Stimulated activated CD8-positive, alpha-beta memory T cell treated with anti-CD3 and anti-CD28 coated beads, Interleukin-4, amount 100 ng/mL, for 24 hours (primary cell): ENCODE results near the gene ARL10.

Experiments used
- DNase-seq: peaks from one replicate; pipeline ENCODE4 v3.0.0-alpha.2; 2020; ENCODE audit warnings: low read depth

ARL10 gene

DNA sequence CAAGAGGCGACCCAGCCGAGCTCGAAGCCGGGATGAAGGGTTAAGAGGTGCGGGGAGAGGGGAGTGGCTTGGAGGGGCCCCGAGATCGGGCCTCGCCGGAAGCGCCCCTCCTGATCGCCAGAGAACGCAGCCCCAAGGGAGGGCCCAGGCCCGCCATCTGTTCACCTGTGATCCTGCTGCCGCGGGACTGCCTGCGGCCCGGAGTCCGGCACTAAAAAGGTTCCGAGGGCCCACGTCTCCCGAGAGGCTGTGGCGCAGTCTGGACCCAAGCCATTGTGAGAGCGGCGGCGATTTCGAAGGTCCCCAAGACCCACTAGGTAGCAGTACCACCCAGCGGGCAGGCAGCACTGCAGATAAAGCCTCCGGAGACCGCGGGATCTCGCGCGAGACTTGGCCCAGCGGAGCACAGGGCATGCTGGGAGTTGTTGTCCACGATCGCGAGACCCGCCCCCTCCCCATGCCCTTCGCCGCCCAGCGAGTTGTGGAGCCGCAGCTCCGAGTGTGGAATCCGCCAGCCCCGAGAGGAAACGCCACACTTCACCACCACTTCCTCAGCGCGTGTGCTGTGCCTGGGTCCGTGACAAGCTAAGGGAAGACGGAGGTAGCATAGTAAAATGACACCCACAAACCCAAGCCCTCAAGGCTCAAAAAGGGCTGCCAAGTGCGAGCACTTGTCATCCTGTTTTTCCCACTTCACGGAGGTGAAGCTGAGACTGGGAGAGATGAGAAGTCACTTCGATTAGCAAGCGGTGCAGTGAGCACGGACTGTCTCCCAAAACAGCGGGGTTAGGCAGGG, 3.7 kb upstream of the ARL10 start, which contains the start of gene KIAA1191:
KIAA1191 (minus strand) TSS at position 328 of the 796 bp plus-strand sequence. CDS start 2,256 bp downstream, outside the sequence.
- DNase-seq, result peak; percentile 91

DNA sequence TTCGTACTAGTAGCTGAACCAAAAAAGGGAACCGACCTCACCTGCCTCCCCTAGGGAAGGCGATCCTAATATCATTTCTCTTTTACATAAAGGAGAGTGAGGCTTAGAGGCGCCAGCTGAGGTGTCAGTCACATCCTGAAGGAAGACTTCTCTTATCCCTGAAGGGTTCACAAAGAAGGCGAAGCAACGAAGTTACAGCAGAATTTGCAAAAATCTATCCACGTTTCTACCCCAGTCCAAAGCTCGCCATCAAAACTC, 3.1 kb upstream of the ARL10 start:
- no peak for DNase-seq

DNA sequence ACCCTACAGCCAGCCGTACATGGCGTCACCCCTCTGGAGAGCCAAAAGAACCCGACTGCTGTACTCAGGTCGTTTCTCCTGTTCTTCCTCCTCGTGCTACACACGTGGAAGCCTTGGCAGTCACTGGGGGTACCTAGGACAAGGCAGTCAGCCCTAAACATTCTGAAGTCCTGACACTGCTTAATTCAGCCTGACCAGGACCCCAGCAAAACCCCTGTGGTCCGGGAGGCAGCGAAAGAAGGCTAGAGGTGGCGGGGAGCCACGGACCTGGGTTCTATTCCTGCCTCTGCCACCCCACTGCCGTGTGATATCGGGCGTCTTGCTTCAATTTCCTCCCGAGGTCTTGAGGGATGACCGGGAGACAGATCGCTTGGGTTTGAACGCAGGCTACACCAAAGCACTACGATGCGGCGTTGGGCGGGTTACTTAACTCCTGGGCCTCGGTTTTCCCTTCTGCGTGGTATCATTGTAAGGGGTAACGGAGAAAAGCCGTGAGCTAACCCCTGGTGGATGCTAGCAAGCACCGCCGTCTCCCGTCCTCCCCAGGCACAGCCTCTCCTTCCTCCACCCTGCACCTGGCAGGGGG, 429 bp upstream of the ARL10 start:
- DNase-seq, result no peak

DNA sequence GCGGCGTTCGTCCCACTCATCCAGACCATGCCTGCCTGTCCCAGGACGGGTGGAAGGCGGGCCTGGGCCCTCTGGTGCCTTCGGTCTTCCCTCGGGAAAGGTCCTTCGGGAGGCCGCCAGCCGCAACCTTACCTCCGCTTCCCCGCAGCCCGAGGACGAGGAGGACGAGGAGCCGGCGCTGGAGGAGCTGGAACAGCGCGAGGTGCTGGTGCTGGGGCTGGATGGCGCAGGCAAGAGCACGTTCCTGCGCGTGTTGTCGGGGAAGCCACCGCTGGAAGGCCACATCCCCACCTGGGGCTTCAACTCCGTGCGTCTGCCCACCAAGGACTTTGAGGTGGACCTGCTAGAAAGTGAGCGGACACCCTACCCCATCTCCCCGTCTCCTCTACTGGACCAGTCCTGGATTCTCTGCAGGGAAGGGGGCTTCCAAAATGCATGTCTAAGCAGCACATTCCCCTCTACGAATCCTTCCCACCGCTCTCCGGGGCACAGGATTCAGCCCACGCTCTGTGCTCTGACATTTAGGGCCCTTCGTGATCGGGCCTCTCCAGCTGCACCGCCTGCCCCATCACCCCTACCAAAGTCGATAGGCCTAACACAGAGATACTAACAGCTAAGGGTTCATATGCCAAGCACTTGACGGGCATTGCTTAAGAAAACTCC, 1.1 kb downstream of the ARL10 start:
- DNase-seq, result no peak

DNA sequence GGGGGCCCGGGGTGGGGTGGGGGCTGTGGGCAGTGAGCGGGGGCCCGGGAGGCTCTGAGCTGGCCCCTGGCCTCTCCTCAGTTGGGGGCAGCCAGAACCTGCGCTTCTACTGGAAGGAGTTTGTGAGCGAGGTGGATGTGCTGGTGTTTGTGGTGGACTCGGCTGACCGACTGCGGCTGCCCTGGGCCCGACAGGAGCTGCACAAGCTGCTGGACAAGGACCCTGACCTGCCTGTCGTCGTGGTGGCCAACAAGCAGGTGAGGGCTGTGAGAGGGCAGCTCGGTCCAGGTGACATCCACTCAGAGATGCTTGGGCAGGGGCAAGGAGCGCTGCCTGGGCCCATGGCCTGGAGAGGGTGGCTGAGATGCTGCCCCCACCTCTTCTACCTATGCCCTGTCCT, 3.4 kb downstream of the ARL10 start:
- no peak for DNase-seq

DNA sequence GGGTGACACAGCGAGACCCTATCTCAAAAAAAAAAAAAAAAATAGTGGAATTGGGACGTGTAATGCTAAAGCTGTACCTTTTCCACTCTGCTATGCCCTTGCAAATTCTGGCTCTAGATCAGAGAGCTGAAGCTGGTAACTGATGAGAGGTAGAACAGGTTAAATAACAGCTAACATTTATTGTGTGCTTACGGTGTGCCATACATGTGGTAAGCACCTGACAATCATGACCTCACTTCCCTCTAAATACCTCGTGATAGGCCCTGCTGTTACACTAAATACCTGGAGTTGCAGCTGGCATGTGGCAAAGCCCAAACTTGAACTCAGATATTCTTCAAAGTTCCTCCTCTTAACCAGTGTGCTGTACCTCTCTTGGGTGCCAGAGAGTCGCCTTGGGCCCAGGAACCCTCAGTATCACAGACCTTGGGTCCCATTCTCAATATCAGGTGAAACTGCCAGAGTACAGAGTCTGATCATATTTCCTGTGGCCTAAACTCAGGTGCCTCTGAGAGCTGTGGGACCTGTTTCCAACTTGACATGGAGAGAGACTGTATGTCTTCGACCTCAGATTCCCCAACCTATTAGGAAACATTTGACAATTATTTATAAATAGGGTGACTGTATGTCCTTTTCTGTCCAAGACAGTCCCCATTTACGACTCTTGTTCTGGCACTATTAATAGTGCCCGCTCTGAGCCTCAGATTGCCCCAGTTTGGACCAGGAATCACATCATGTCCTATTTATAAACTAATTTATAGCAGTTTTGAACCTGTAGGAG, 4.8 kb downstream of the ARL10 start:
- no peak for DNase-seq

DNA sequence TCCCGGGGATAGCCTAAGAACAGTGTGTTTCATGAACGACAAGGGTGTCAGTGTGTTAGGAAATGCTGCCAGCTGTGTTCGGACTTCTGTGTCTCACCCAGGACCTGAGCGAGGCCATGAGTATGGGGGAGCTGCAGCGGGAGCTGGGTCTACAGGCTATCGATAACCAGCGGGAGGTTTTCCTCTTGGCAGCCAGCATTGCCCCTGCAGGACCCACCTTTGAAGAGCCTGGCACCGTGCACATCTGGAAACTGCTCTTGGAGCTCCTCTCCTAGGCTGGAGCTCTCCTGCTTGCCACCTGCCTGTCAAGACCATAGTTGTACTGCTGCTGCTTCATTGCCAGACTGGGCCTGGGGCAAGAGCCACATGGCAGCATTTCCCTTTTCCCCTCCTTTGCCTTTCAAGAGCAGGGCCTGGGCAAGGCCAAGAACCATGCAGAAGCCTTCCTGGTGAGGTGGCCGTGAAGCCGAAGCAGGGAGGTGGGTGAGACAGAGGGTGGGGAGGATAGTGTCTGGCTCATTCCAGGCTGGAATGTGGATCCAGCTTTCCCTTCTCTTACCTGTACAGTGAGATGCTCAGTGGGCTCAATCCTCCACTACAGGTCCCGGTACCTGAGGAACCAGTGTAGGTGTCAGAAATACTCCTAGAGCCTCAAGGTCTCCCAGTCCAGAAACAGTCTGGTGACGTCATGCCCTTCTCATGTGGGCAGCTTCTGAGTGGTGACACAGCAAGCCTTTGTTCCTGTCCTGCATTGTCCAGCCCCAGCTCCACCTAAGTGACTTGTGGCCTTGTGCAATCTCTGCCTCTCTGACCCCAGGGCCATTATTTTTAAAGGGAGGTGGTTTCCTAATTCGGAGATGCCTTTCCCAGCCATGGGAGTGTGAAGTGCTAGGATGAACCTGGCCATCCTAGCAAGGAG, 6.6 kb downstream of the ARL10 start:
- DNase-seq, result no peak

DNA sequence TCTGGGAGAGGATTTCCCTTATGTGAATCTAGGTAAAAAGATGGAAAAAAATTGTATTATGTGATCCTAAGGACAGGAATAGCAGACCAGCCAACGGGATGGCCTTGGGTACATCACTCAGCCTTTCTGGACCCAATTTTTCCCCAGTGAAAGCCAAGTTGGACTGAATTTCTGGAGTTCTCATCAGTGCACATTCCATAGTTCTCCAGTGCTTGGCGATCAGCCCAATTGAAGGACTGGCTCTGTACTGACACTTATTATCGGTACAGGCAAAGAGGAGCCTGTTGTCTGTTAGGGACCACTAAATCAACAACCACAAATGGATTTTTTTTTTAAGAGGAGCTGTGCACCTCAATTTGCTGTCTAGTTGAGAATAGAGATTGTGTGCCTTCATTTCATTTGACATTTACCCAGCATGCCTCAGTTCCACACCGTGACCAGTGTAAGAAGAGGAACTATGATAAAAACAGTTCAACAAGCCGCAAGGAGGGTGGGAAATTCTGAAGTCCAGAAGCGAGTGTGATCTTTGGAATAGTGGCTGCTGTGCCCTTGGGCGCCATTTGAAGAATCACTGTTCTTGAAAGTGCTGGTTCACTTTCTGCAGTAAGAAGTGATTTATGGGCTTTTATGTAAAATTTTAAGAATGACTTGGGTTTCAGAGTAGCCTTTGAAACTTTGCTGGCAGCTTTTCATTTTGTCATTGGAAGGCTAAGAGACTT, 8.0 kb downstream of the ARL10 start:
- no peak for DNase-seq

DNA sequence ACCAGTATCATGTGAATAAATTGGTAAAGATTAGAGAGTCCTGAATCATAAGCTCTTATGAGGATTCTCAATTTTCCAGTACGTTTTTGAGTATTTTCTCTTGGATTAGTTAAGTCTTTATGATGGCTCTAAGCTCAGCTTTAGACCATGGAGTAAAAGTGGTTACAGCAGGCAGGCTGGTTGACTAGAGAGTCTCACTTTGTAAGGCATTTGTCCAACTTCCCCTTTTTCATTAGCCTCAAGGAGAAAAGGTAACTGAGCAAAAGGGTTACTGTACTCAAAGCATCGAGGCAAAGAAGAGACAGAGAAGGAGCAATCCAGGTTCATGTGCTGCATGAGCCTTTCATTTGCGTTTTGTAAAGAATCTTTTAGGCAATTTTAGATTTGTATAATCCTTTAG, 14.6 kb downstream of the ARL10 start:
- DNase-seq, result no peak

DNA sequence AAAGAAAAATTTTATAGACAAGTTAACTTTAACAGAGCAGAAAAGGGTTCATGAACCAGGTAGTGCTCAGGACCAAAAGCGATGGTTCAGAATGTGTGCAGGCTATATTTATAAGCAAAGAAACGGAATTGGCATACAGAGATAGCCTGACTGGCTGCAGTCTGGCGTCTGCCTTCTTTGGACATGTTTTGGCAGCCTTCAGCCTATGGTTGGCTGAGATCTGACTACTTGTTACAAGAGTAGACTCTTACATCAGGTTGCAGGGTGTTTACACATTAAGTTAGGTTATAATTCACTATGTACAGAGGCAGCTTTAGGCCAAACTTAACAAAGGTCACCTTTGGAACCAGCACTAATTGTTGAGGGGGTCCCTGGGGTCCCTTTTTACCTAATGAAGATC, 16.1 kb downstream of the ARL10 start:
- DNase-seq, result no peak

DNA sequence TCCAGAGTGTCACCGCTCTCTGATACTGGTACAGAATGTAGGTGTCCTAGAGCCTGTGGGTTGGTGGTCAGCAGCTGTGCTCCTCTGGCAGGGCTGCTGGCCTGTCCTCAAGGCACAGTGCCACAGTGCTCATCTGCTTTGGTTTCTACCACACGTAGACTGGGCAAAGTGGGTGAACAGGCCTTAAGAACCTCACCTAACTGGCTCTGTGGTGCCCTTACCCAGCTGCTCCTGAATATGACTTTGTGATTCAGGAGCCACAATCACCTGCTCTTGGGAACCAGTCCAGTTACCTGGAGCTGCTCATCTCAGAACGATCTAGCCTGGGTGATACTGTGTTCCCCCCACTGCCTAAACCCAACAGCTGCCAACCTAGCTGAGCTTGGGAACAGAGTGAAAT, 16.7 kb downstream of the ARL10 start:
- no peak for DNase-seq

DNA sequence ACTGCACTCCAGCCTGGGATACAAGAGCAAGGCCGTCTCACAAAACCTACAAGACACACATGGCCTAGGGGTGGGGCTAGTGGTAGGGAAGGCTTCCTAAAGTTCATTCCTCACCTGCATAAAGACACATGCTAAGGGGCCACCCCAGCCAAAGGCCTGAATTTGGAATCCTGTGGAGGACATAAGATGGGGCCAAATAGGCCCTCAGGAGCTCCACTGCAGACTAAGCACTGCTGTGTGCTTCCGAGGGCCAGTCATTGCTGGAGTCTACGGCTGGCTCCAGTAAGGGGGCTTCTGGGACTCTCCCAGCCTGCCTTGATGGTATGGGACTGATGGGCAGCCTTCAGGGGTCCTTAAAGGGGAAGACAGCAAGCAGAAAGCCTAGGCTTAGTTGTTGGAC, 17.4 kb downstream of the ARL10 start:
- no peak for DNase-seq

DNA sequence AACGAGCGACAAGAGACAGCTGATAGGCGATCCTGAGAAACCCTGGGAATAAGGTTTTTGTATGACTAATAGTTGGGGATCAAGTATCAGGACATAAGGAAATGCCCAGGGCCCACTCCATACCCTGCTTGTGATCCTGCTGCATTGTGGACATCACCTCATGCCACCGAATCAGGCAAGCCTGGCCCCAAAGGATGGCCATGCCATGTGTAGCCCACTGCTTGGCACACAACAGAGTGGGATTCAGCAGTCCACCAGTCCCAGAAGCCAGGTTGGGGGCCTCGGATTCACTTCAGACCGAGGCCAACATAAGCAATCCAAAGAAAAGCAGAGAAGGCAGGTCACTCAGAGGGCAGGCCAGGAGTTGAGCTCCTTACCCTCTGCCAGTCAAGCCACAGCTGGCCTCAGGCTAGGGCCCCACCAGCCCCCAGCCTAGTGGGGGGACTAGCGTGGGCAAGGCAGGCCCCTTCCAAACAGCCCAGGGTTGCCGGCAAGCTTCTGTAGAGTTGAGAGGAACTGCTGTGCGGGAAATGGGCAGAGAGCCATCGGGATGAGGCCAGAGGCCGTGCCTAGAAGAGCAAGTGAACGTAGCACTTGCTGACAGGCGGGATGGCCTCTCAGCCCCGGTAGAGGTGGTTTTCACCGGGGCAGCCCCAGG, 18.1 kb downstream of the ARL10 start:
- no peak for DNase-seq

DNA sequence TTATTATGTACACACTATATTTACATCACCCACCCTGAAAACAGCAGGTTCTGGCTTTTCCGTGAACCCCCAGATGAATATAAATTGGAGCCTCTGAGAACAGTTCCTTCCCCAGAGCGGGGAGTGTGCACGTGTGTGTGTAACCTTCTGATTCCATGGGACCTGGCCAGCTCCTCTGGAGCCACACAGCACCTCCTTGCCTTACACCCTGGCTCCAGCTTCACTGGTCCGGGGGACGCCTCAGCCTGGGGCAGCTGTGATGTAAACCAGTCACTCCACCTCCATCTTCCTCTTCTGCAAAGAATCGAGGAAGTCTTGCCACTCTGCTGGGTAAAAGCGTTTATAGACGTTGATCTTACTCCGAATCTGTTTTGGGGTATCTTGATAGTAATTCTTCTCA, 18.7 kb downstream of the ARL10 start:
- DNase-seq, result no peak

DNA sequence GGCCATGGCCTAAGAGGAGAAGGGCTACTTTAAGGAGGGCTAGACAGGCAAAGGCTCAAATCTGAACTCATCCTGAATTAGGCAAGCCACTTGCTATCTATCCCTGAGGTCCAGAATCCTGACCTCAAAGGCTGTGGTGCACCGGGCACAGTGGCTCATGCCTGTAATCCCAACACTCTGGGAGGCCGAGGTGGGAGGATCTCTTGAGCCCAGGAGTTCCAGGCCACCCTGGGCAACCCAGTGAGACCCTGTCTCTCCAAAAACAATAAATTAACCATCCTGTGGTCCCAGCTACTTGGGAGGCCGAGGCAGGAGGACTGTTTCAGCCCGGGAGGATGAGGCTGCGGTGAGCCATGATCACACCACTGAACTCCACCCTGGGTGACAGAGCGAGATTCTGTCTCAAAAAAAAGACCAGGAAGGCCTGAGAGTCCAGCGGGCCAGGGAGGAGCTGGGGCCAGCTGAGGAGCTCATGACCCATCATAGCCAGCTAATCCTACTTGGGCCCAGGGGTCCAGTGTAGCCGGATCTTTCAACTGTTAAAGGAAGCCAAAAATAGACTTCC, 19.2 kb downstream of the ARL10 start:
- no peak for DNase-seq

DNA sequence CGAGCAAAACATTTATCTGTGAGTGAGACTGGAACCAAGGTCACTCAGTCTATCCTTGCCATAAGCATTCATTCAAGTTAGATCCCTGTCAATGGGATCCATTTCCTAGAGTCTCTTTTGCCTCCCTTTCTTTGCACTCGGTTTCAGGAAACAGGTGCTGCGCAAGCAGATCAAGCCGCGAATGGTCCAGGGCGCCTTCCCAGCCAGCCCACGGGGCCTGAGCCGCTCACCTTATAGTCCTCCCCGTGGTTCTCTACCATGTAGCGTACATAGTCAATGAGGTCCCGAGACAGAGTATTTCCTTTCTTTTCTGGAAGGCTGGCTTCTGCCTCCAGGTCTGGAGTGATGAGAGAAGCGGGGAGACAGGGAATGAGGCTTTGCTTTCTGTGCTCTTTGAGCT, 19.7 kb downstream of the ARL10 start:
- no peak for DNase-seq

DNA sequence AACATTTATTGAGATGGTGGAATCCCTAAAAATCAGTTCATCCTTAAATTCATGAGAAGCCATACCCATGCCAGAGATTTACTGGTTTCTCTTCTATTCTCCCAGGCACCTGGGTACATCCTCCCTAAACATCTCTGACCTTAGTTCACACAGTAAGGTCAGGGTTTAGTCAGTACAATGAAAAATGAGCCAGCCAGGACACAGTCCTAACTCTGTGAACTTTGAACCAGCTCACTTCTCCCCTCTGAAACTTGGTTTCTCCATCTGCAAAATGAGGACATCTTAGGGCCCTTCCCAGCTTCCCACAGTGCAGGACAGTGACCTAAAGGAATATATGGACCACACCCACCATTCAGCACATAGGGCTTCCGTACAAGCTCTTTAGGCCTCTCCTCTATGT, 21.2 kb downstream of the ARL10 start:
- no peak for DNase-seq

DNA sequence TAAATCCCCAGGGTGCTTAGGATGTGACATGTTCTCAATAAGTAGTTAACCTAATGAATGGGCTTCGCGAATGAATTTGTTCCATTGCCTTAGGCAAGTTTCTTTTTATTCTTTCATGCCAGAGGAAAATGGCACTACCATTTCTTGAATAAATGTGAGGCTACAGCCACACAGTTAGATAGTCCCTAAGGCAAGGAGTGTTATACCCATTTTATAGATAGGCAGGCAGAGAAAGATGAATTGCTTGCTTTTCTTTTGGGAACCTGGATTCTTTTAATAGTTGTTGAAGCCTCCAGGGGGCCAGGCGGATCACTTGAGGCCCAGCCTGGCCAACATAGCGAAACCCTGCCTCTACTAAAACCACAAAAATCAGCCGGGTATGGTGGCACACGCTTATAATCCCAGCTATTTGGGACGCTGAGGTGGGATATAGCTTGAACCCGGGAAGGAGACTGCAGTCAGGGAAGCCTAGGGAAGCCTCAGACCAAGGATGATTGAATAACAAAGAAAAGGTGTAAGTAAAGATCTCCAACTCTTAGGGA, 22.2 kb downstream of the ARL10 start:
- DNase-seq, result no peak

DNA sequence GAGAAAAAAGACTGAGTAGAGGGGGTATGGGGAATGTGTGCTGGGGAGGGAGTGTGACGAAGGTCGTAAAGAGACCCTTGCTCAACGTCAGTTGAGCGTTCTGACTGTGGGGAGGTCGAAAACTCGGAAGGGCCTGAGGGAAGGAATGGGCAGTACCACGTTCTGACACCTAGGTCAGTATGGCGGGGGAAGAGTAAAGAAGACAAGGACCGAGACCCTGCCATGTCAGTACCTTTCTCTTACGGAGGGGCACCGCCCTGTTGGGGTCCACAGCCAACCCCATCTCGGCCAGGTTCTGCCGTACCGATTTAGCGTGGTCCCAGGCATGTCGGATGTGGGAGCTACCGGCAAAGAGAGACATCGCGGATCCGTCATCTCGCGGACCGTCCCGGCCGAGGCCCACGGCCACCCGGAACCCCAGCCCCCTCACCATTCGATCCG, 22.7 kb downstream of the ARL10 start:
- DNase-seq, result no peak
